ENCODE data around the gene AFAP1L2.

Gene AFAP1L2

DNA sequence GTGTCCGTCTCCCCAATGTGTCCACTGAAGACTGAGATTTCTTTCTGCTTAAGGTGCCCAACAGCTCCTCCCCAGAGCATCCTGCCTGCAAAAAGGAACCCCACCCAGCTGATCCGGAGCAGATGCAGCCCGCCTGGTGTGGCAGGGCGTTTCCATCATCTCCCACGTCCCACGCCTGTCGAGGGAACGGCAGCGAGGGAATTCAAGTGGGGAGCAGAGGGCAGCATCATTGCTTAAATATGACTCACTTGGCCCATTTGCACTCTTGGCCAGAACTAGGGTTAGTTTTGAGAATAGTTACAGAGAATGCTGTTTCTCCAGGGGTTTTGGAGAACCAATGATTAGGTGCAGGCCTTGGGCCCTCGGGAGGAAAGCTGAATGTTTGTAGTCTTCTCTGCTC lies 144.5 kb downstream of the AFAP1L2 start:
- H3K4me3 ChIP-seq (ENCODE audit: low read depth, low read length) = no peak overlapping the region
- DNase-seq (ENCODE audit: low read depth) = no peak

DNA sequence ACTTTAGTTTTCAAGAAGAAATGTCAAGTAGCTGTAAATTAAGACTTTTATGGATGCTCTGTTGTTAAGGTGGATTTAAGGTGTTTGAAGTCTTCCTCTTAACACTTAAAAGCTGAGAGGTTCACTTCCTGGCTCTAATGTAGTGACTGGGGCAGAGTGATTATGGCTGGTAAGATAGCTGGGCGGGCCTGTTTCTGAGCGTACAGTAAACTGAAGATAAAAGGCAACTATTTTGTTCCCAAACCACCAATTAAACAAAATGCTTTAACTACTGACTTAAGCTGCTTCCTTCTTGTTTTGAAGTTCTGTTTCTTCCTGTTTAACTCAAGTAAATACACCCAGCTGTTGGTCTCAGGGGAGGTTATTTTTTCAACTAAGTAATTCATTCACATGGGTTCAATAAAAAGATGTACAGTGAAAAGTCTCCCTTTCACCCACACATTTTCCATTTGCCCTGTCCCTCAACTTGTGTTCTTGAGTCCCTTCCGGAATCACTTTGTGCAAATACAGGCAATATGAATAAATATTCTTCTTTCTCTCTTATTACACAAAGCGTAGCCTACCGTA lies 145.9 kb downstream of the AFAP1L2 start:
- no peak for DNase-seq (ENCODE audit: low read depth)
- no peak overlapping the region for H3K4me3 ChIP-seq (ENCODE audit: low read depth, low read length)

DNA sequence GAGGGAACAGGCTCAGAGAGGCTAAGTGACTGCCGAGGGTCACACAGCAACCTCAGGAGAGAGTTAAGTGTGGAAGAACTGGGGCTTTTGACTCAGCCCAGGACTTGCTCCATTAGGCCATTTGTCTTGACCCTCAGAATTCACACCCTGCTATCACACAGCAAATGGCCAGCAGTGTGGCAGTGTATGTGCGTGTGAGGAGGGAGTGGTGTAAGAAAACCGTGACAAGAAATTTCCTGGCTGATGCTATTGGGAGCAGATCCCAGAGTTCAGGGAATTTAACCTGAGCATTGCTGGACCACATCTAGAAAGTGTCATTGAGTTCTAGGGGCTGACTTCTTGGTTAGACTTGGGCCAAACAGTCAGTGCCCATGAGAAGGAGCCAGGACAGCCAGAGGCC lies 146.8 kb downstream of the AFAP1L2 start:
- DNase-seq (ENCODE audit: low read depth) = no peak
- no peak overlapping the region for H3K4me3 ChIP-seq (ENCODE audit: low read depth, low read length)

DNA sequence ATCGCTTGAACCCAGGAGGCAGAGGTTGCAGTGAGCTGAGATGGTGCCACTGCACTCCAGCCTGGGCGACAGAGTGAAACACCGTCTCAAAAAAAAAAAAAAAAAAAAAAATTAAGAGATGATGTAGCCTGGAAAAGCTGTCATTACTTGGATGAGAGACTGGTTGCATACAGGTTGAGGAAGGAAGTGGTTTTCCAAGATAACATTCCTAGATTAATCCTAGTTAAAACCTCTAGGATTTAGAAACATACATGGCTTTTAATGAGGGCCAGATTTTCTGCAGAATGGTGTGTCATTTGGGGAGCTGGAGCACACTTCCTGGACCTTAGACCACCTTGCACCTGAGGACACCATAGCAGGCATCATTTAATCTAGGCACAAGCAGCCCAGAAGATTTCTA lies 147.5 kb downstream of the AFAP1L2 start:
- H3K4me3 ChIP-seq (ENCODE audit: low read depth, low read length) = no peak overlapping the region

DNA sequence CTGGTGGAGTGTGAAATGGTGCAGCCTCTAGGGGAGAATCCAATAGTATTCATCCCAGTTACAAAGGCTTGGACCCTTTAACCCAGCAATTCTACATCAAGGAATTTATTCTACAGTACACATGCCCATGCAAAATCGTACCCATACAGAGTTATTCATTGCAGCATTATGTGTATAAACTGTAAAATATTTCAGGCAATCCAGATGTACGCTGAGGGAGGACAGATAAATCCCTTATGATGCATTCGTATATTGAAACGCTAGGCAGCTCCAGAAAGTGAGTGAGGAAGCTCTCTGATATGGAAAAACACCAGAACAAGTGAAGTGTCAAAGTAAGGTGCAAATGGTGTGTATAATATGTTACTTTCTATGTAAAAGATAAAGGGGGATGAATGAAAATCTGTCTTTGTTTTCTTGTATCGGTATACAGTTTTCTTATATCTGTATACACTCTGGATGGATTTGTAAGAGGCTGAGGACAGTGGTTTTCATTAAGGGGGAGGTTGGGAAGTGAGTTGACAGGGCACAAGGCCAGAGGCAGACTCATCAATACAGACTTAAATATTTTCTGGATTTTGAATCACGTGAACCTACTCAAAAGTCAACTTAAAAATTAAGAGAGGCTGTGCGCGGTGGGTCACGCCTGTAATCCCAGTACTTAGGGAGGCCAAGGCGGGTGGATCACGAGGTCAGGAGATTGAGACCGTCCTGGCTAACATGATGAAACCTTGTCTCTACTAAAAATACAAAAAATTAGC lies 148.1 kb downstream of the AFAP1L2 start:
- no peak for DNase-seq (ENCODE audit: low read depth)

More for the DNA sequence above, 147.5 kb downstream of the AFAP1L2 start:
- DNase-seq (ENCODE audit: low read depth) = no peak

DNA sequence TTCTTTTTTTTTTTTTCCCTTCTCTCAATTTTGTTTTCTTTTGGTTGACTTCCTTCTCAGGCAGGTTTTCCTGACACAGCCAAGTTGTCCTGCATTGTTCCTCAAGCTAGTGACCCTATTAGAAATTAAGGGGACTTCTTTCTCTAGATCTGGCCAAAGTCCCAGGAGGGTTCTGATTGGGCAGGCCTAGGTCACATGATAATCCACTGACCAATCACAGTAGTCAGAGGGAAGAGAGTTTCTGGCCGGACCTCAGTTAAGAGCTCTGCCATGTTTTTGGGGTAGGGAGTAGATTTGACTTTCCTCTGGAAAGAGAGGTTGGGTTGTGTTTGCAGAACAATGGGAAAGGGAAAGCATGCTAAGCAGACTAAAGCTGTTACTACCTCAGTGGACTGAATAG lies 149.1 kb downstream of the AFAP1L2 start:
- no peak overlapping the region for H3K4me3 ChIP-seq (ENCODE audit: low read depth, low read length)
- DNase-seq (ENCODE audit: low read depth) = no peak

More for the DNA sequence above, 148.1 kb downstream of the AFAP1L2 start:
- H3K4me3 ChIP-seq (ENCODE audit: low read depth, low read length) = no peak overlapping the region

DNA sequence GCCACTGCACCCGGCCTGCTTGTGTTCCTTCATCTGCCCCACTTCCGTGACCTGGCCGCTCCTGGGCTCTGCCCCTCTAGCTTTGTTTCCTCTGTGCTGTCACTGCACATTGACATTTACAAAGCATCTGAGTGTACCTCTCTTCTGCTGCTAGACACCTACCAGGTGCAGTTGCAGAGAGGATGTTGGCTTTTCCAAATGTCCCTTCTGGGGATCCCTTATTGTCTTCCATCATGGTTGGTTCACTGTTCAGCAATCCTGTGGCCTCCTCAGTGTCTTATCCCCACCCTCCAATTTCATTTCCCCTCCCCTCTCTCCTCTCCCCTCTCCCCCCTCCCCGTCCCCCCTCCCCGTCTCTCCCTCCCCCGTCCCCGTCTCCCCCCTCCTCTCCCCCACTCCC lies 151.4 kb downstream of the AFAP1L2 start:
- DNase-seq (ENCODE audit: low read depth) = no peak
- no peak overlapping the region for H3K4me3 ChIP-seq (ENCODE audit: low read depth, low read length)

DNA sequence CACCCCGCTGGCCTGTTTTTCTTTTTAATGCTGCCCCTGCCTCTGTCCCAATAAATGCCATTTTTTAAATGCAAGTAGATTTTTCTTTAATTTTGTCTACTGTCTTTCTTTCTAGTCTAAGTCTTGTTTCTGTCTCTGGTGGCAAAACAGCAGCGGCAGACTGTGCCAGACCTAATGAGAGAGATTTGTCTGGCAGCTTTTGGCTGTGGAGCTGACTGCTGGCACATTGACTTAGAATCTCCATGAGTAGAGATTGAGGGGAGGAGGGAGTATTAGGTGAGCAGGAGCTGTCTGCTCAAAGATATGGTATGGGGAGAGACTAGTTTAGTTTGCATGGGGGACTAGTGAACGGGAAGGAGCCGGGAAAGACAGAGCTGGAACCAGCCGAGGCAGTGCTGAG lies 152.2 kb downstream of the AFAP1L2 start:
- DNase-seq (ENCODE audit: low read depth) = no peak
- no peak overlapping the region for H3K4me3 ChIP-seq (ENCODE audit: low read depth, low read length)

DNA sequence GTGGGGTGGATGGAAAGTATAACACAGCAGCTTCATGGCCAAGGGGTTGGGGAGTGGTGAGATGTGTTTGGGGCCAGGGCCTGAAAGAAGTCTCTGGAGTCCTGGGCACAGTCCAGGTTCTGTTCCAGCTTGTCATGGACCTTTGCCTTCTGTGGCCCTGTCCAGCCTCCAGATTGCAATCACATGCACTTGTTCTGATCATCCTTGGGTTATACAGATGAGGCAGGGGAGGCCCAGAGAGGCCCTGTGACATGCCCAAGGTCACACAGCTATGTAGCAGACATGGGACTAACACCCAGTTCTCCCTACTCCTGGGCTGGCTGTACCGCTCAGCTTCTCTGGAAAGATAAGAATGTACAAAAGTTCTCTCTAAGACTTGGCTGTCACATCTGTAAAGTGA lies 153.6 kb downstream of the AFAP1L2 start:
- no peak overlapping the region for H3K4me3 ChIP-seq (ENCODE audit: low read depth, low read length)

DNA sequence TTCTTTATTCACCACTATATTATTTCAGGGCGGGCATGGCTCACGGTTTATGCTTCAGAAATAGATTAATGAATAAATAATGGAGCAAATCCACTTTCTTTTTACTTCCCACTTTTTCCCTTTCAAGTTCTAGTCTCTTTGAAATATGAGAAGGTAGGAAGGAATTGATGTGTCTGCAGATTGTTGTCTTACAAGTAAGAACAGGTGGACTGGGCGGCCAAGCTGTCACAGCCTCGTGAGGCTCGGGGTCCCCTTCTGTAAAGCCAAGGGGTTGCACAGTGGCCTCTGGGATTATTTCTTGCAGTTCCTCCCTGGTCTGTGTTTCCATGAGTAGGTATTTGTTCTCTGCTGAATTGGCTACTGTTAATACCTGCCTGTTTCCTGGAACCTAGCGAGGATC lies 154.1 kb downstream of the AFAP1L2 start:
- no peak for DNase-seq (ENCODE audit: low read depth)
- H3K4me3 ChIP-seq (ENCODE audit: low read depth, low read length) = no peak overlapping the region

More for the DNA sequence above, 153.6 kb downstream of the AFAP1L2 start:
- DNase-seq (ENCODE audit: low read depth) = no peak

DNA sequence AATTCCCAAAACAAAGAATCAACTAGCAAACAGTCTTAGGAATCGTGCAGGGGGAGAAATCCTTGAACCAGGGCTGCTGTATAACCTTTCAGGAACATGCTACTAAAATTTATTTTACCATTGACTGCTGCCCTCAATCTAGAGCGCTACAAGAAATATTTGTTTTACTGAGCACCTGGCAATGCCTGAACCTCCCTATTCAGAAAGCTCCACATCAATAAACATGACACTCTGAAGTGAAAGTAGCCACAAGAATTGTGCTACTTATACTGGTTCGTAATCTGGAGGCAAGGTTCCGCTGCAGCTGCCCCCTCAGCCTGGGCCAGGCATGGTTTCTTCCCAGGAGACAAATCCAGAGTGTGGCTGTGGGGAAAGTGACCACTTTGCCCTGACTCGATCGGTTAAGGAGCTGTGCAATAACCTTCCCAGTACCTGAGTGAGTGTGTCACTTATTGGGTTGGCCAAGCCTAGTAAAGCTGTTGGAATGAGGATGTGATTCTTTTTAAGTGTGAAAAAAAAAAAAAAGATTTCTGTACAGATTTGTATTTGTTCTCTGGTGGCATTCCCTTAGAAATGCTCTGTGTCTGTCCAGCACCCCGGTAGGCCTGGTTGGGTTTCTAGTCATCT lies 157.5 kb downstream of the AFAP1L2 start:
- no peak overlapping the region for H3K4me3 ChIP-seq (ENCODE audit: low read depth, low read length)

DNA sequence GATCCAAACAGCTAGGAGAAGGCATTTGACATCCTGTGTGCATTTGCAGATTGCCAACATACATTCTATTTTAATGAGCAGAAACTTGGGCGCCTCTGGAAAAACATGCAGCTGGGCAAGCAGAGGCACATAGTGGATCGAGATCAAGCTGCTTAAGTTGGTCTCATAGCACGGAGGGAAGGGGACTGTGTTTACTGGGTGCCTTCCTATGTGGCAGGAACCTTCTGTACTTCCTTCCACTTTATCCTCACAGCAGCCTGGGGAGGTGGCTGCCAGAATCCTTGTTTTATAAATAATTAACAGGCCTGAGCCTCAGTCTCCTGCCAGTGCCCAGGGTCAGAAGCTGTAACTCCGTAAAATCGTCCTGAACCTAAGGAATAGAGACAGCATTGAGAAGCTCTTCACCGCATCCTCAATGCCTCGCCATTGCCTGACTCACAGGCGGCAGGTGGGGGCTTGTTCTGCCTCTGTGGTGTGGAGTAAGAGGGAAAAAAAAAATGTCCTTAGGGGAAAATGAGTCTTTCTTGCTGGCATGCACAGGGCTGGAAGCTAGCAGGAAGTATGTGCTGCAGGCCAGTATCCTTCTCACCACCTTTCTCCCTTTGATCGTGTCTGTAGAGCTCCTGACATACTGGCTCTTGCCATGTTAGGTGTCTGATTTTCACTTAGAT lies 159.0 kb downstream of the AFAP1L2 start:
- no peak for DNase-seq (ENCODE audit: low read depth)
- no peak overlapping the region for H3K4me3 ChIP-seq (ENCODE audit: low read depth, low read length)

More for the DNA sequence above, 157.5 kb downstream of the AFAP1L2 start:
- DNase-seq (ENCODE audit: low read depth) = no peak

All from skeletal muscle cell (primary cell).